ENCODE data around the gene ZHX3.

DNA sequence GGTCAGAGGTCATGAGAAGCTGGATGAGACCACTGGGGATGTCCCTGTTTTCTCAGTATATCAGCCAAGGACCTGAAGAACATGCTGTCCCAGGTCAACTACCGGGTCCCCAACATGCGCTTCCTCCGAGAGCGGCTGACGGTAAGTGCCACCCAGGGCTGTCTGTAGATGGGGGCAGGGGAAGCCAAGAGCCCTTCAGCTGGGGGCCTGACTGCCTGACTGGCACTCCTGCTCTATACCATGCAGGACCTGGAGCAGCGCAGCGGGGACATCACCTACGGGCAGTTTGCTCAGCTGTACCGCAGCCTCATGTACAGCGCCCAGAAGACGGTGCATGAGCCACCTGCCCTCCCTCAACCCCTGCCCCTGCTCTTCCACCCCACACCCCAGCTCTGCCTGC lies 155.1 kb downstream of the ZHX3 start:
- TF ChIP-seq EP300 (IDR thresholded peaks at IDR 0.05), result no peak
- TF ChIP-seq POLR2A (IDR thresholded peaks at IDR 0.05), result no peak
- TF ChIP-seq, protein P1, sequence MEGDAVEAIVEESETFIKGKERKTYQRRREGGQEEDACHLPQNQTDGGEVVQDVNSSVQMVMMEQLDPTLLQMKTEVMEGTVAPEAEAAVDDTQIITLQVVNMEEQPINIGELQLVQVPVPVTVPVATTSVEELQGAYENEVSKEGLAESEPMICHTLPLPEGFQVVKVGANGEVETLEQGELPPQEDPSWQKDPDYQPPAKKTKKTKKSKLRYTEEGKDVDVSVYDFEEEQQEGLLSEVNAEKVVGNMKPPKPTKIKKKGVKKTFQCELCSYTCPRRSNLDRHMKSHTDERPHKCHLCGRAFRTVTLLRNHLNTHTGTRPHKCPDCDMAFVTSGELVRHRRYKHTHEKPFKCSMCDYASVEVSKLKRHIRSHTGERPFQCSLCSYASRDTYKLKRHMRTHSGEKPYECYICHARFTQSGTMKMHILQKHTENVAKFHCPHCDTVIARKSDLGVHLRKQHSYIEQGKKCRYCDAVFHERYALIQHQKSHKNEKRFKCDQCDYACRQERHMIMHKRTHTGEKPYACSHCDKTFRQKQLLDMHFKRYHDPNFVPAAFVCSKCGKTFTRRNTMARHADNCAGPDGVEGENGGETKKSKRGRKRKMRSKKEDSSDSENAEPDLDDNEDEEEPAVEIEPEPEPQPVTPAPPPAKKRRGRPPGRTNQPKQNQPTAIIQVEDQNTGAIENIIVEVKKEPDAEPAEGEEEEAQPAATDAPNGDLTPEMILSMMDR (IDR thresholded peaks at IDR 0.05), result no peak
